GM19455 (cell line): ENCODE results near the gene RAB3IL1.
"Not testable (repeated sequence)": the region's sequence is repeated elsewhere in the genome, so short reads cannot be mapped to it uniquely, and the experiment has no call there.

Source experiments
- ATAC-seq: cut with Tn5 transposase; IDR thresholded peaks from one replicate; pipeline ENCODE4 v1.9.1; 2021; ENCODE audit not compliant: unreplicated experiment

Gene RAB3IL1

DNA sequence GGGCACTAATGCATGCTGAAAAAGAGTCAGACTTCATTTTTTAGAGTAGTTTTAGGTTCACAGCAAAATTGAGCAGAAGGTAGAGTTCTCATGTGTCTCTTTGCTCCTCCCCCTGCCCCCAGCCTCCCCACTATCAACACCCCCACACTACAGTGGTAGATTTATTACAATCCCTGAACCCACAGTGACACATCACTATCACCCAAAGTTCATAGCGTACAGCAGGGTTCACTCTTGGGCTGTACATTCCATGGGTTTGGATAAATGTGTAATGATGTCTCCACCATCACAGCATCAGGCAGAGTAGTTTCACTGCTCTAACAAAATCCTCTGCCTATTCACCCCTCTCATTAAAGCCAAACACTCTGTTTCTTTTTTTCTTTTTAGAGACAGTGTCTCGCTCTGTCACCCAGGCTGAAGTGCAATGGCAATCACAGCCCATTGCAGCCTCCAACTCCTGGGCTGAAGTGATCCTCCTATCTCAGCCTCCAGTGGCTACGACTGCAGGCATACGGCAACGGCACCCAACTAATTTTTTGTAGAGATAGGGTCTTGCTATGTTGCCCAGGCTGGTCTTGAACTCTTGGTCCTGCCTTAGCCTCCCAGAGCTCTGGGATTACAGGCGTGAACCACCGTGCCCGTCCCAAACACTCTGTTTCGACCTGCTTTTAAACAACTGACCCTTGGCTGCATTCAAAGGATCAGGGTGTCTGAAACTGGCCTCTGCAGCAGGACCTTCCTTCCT, 36.9 kb upstream of the RAB3IL1 start:
- no peak for ATAC-seq

DNA sequence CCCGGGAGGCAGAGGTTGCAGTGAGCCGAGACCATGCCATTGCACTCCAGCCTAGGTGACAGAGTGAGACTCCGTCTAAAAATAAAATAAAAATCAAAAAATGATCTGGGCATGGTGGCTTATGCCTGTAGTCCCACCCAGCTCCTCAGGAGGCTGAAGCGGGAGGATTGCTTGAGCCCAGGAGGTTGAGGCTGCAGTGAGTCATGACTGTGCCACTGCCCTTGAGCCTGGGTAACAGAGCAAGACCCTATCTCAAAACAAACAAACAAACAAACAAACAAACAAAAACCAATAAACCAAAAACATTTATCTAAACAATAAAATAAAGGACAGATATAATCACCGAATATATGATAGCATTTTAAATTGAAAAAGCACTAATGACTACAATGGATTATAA, 36.3 kb upstream of the RAB3IL1 start:
- not testable (repeated sequence) for ATAC-seq

GRCh38 chr11:61952882-61953281, 35.5 kb upstream of the RAB3IL1 start:
- no peak for ATAC-seq

- no peak for ATAC-seq
These were observed 34.2 kb upstream of the RAB3IL1 start for GRCh38 chr11:61951484-61952135.

DNA sequence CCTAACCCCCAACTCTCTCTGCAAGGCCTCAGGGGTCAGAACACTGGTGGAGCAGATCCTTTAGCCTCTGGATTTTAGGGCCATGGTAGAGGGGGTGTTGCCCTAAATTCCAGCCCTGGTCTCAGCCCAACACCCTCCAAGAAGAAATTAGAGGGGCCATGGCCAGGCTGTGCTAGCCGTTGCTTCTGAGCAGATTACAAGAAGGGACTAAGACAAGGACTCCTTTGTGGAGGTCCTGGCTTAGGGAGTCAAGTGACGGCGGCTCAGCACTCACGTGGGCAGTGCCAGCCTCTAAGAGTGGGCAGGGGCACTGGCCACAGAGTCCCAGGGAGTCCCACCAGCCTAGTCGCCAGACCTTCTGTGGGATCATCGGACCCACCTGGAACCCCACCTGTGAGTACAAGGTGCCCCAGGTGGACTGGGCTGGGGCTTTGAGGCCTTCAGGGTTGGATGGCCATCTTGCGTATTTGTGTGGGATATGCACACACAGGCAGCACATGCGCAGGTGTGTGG, 32.7 kb upstream of the RAB3IL1 start, which contains the start of gene BEST1:
TSS of gene BEST1 (plus strand) at position 317 of the 513 bp plus-strand sequence. CDS start 1,456 bp downstream, outside the sequence.
- ATAC-seq: no peak

DNA sequence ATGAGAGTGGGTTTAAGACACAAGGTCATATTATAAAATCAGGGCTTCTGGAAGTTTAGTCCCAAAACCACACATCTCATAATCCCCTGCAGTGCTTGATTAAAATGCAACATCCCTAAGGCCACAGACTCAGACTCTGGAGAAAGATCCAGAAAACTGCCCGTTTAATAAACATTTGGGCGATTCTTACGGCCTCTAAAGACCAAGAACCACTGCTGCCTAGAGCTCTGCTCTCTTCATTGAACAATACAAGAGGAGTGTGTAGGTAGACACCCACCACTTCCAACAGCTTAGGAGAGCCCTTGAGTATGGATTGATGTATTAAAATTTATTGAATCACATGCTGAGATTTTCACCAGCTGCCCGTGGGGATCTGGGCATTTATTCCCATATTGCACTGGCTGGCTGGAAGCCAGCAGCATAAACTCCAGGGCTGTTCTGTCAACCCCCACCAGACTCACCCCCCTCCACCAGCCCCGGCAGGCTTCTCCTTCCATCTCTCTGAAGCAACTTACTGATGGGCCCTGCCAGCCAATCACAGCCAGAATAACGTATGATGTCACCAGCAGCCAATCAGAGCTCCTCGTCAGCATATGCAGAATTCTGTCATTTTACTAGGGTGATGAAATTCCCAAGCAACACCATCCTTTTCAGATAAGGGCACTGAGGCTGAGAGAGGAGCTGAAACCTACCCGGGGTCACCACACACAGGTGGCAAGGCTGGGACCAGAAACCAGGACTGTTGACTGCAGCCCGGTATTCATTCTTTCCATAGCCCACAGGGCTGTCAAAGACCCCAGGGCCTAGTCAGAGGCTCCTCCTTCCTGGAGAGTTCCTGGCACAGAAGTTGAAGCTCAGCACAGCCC, 32.0 kb upstream of the RAB3IL1 start:
- no peak for ATAC-seq

DNA sequence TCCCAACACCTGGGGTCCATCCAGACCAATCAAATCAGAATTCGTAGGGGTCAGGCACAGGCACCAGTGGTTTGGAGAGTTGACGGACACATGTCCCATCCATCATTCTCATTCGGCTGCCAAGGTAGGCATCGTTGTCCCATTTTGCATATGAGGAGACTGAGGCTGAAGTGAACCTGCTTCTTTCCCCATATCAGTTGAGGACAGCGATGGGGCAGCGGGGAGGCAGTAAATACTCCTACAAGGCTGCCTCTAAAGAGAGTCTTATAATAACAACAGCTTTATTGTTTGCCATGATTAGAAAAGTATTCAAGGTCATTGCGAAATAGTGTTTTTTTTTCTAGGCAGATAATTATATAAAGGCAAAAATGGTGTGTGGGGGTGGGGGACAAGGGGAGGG, 31.1 kb upstream of the RAB3IL1 start:
- no peak for ATAC-seq

- no peak for ATAC-seq
These were observed 30.3 kb upstream of the RAB3IL1 start for GRCh38 chr11:61947486-61948210.

DNA sequence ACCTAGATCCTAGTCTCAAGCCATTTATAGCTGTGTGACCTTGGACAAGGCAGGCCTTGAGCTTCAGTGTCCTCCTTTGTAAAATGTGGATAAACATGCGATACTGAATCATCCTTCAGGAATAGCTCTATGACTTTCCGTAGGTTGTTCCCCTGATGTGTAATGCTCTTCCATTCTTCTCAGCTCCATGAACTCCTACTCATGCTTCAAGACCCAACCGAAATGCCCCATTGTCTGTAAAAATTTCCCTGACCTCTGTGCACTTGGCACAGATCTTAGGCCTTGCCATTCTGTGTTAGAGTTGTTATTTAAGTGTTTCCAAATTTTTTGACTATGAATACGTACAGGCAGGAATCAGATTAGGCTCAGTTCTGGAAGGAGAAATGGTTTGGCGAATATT, 29.5 kb upstream of the RAB3IL1 start:
- ATAC-seq: no peak

- no peak for ATAC-seq
These were observed 27.8 kb upstream of the RAB3IL1 start for GRCh38 chr11:61945191-61945590.

DNA sequence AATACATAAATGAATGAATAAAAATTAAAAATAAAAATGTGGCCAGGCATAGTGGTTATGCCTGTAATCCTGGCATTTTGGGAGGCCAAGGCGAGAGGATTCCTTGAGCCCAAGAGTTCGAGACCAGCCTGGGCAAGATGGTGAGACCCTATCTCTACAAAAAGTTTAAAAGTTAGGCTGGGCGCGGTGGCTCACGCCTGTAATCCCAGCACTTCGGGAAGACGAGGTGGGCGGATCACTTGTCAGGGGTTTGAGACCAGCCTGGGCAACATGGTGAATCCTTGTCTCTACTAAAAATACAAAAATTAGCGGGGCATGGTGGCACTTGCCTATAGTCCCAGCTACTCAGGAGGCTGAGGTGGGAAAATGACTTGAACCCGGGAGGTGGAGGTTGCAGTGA, 23.1 kb upstream of the RAB3IL1 start:
- no peak for ATAC-seq

DNA sequence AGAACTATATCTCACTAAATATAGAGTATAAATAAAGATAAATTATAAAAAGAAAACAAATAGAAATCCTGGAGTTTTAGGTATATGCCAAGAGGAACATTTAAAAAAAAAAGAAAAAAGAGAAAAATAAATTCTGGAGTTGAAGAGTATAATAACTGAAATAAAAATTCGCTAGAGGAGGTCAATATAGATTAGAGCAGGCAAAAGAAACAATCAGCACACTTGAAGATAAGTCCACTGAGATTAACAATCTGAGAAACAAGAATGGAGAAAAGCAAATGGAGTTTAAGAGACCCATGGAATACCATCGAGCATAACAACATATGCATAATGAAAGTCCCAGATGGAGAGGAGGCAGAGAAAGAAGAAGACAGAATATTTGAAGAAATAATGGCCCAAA, 18.5 kb upstream of the RAB3IL1 start:
- no peak for ATAC-seq

- no peak for ATAC-seq
These were observed 13.6 kb upstream of the RAB3IL1 start for GRCh38 chr11:61930933-61931332.

GRCh38 chr11:61928606-61929005, 11.2 kb upstream of the RAB3IL1 start:
- no peak for ATAC-seq

GRCh38 chr11:61927501-61927900, 10.1 kb upstream of the RAB3IL1 start:
- no peak for ATAC-seq

DNA sequence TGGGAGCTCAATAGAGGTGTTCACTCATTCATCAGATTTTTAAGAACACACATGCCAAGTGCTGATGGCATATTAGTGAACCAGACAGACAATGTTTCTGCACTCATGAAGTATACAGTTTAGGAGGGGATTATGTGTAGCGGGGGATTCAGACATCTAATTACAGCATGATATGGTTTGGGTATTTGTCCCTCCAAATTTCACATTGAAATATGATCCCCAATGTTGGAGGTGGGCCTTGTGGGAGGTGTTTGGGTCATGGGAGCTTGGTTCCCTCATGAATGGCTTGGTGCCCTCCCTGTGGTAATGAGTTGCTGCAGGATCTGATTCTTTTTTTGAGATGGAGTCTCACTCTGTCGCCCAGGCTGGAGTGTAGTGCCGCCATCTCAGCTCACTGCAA, 8.9 kb upstream of the RAB3IL1 start:
- ATAC-seq: no peak

DNA sequence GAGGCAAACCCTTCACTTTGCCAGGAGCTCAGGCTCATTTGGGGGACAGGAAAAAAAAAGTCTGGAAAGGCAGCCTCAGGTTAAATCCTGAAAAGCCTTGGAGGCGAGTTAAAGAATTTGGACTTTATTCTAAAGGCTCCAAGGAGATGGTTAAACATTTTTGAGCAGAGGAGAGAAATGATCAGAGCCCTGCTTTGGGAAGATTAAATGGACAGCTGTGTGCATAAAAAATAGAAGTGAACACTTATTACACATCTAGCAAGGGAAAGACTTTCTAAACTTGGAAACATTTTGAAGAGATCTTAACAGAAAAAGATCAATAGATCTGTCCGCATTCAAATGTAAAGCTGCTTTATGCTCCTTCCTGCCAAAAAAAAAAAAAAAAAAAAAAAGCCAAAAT, 8.4 kb upstream of the RAB3IL1 start:
- no peak for ATAC-seq

GRCh38 chr11:61924064-61924455, 6.7 kb upstream of the RAB3IL1 start:
- no peak for ATAC-seq

- no peak for ATAC-seq
These were observed 6.0 kb upstream of the RAB3IL1 start for GRCh38 chr11:61923166-61924063.

DNA sequence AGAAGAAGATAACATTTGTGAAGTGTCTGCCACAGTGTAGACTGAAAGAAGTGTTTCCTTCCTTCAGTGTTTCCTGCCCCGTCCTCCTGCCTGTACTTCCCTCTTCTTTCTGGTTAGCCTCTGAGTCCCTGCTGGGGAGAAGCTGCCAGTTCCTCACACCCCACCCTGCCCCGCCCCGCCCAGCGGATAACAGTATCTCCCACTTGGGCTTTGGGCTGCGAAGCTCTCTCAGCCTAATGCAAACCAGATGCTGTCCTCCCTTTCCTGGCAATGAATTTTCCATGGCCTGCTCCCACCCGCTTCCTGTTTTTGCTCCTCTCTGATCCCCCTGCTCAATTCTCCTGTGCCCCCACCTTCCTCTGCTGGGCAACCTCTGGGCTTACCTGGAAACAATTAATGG, 5.2 kb upstream of the RAB3IL1 start:
- ATAC-seq: no peak
